HTERT RPE-1 (cell line): ENCODE data around the gene TIGD4.
"Not testable (repeated sequence)": the region's sequence is repeated elsewhere in the genome, so short reads cannot be mapped to it uniquely, and the experiment has no call there.

Source experiments
- in situ Hi-C: fragments of 300-500 bp; cut with MboI; formaldehyde crosslinking; loops from 4 replicates; pipeline ENCODE4 v1.14.3; 2020; ENCODE audit warnings: low sequenced_read_pairs

TIGD4 gene

GRCh38 chr4:152784490-152785350 is 5.2 kb upstream of the TIGD4 start:
- in situ Hi-C loops: no loop called here

- in situ Hi-C loops: no loop called here
Observed at GRCh38 chr4:152780267-152780778, 793 bp upstream of the TIGD4 start.

GRCh38 chr4:152778656-152779512 is 646 bp downstream of the TIGD4 start:
- in situ Hi-C loops: no loop called here

GRCh38 chr4:152777488-152777887 is 2.0 kb downstream of the TIGD4 start:
- in situ Hi-C loops: no loop called here

GRCh38 chr4:152776352-152776751 is 3.2 kb downstream of the TIGD4 start:
- in situ Hi-C loops: no loop called here

- in situ Hi-C loops: no loop called here
Observed at GRCh38 chr4:152773953-152774352, 5.6 kb downstream of the TIGD4 start.

GRCh38 chr4:152773339-152773738 is 6.2 kb downstream of the TIGD4 start:
- in situ Hi-C loops: no loop called here

- in situ Hi-C loops: no loop called here
Observed at GRCh38 chr4:152771741-152772533, 7.6 kb downstream of the TIGD4 start.

GRCh38 chr4:152765069-152765737 is 14.3 kb downstream of the TIGD4 start:
- in situ Hi-C loops: not testable (repeated sequence)

- in situ Hi-C loops: no loop called here
Observed at GRCh38 chr4:152763796-152764195, 15.7 kb downstream of the TIGD4 start.

- in situ Hi-C loops: no loop called here
Observed at GRCh38 chr4:152748619-152749018, 30.9 kb downstream of the TIGD4 start.

- in situ Hi-C loops: no loop called here
Observed at GRCh38 chr4:152747444-152747843, 32.1 kb downstream of the TIGD4 start.

GRCh38 chr4:152738827-152739226 is 40.7 kb downstream of the TIGD4 start:
- in situ Hi-C loops: no loop called here

GRCh38 chr4:152735906-152736305 is 43.6 kb downstream of the TIGD4 start:
- in situ Hi-C loops: no loop called here

- in situ Hi-C loops: no loop called here
Observed at GRCh38 chr4:152735396-152735859, 44.1 kb downstream of the TIGD4 start.

GRCh38 chr4:152734699-152735050 is 44.9 kb downstream of the TIGD4 start:
- in situ Hi-C loops: no loop called here

- in situ Hi-C loops: no loop called here
Observed at GRCh38 chr4:152734015-152734698, 45.4 kb downstream of the TIGD4 start.

GRCh38 chr4:152731997-152732396 is 47.5 kb downstream of the TIGD4 start:
- in situ Hi-C loops: no loop called here

- in situ Hi-C loops: no loop called here
Observed at GRCh38 chr4:152729466-152729865, 50.1 kb downstream of the TIGD4 start.

- in situ Hi-C loops: no loop called here
Observed at GRCh38 chr4:152728343-152728742, 51.2 kb downstream of the TIGD4 start.
